ENCODE results near the gene MYLIP.

DNA sequence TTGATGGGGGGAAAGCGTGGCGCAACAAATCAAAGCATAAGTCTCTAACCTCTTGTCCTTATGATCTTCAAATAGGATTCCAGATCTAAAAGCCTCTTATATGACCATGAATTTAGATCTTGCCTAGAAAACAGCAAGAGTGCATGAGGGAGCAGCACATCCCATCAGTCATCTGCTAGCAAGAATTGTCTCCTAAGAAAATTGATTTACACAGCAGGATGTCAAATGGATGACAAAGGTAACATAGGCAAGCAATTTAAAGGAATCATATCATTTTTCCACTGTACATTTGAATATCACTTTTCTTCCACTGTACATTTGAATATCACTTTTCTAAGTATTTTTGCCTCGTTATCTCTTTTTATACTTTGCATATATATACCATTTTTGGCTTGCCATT is 7.5 kb upstream of the MYLIP start:
- TF ChIP-seq POLR2A (IDR thresholded peaks at IDR 0.05) (no peak), POLR2AphosphoS5 (IDR thresholded peaks at IDR 0.05) (no peak), EP300 (IDR thresholded peaks at IDR 0.05) (no peak)
- TF ChIP-seq, protein P1, sequence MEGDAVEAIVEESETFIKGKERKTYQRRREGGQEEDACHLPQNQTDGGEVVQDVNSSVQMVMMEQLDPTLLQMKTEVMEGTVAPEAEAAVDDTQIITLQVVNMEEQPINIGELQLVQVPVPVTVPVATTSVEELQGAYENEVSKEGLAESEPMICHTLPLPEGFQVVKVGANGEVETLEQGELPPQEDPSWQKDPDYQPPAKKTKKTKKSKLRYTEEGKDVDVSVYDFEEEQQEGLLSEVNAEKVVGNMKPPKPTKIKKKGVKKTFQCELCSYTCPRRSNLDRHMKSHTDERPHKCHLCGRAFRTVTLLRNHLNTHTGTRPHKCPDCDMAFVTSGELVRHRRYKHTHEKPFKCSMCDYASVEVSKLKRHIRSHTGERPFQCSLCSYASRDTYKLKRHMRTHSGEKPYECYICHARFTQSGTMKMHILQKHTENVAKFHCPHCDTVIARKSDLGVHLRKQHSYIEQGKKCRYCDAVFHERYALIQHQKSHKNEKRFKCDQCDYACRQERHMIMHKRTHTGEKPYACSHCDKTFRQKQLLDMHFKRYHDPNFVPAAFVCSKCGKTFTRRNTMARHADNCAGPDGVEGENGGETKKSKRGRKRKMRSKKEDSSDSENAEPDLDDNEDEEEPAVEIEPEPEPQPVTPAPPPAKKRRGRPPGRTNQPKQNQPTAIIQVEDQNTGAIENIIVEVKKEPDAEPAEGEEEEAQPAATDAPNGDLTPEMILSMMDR (IDR thresholded peaks at IDR 0.05): no peak
